Spinal cord (tissue), 10 donors: ENCODE measurements around the gene GPC6. TPM values are rescaled to one million over a fixed set of nuclear protein-coding genes. Genes with fewer than 3 reads are reported as not detected.
"Not testable (repeated sequence)": the region's sequence is repeated elsewhere in the genome, so short reads cannot be mapped to it uniquely, and the experiment has no call there.

Experiments used
- DNase-seq, 6 donors: peaks; one replicate each; pipeline versions ENCODE4 v3.0.0 to v3.0.0-alpha.2; 2013 to 2015; ENCODE audit warnings: low spot score in 6 of 6, low read depth in 4 of 6
- H3K27ac ChIP-seq: one replicate; pipeline ENCODE4 v1.5.1; 2013; ENCODE audit warnings: low read depth, low read length, control low read depth
- H3K27me3 ChIP-seq: one replicate; pipeline ENCODE4 v1.6.1; 2013; ENCODE audit warnings: low read length; ENCODE audit not compliant: control insufficient read depth, insufficient read depth
- H3K36me3 ChIP-seq: one replicate; pipeline ENCODE4 v1.6.1; 2013; ENCODE audit warnings: low read length; ENCODE audit not compliant: control insufficient read depth, insufficient read depth
- H3K4me1 ChIP-seq: one replicate; pipeline ENCODE4 v1.6.1; 2013; ENCODE audit warnings: low read length; ENCODE audit not compliant: control insufficient read depth, insufficient read depth
- H3K4me3 ChIP-seq: one replicate; pipeline ENCODE4 v1.5.1; 2013; ENCODE audit warnings: low read depth, low read length, control low read depth
- H3K9me3 ChIP-seq: one replicate; pipeline ENCODE4 v1.6.1; 2013; ENCODE audit warnings: low read length; ENCODE audit not compliant: control insufficient read depth, insufficient read depth
- WGBS: methylation state at CpG from one replicate; pipeline ENCODE4 v1.1.5; 2013; ENCODE audit warnings: missing lambda C conversion rate; ENCODE audit not compliant: insufficient coverage; 5-methylcytosine and 5-hydroxymethylcytosine counted together
- polyA plus RNA-seq, 2 donors: library from polyadenylated mRNA; unstranded; fragments of 120-200 nt; gene quantifications; one replicate each; pipeline ENCODE4 v1.2.1, GENCODE V29; 2013; ENCODE audit not compliant: insufficient read length in 2 of 2
- total RNA-seq, 2 donors: library from RNA; depleted of rRNA in 1 of 2; stranded (reverse); fragments of 120-200 nt in 1 of 2; fragments of >200 nt in 1 of 2; gene quantifications; one replicate each; pipeline versions ENCODE4 v1.2.3 to v1.2.4, GENCODE V29; 2013 to 2014
- donor health status: healthy.

GPC6 gene
- total and polyA plus RNA-seq, 4 donors: 19.8 to 109 (median 46.0) TPM

DNA sequence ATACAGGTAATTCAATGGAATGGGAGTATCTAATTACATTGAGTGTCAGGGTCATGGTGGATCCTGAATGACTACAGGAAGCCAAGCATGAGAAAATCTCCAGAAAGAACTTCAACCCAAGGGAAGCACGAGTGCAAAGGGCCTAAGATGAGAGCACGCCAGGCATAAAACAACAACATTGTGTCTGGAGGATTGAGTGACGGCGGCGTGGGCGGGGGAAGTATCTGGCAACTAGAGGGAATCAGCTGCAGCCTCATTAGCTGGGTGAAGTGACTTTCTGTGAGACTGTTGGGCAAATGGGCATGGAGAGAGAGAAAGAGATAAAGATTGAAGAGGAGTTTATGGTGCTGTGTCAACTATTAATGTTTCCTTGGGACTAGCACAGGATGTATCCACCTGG lies 194.3 kb downstream of the GPC6 start:
- no peak for DNase-seq
- Histone ChIP-seq H3K27ac (no peak overlapping the region), H3K27me3 (no peaks in the 10 kb centered on the region), H3K36me3 (no peaks in the 10 kb centered on the region), H3K4me1 (no peaks in the 10 kb centered on the region), H3K9me3 (no peaks in the 10 kb centered on the region), H3K4me3 (no peak overlapping the region)
- WGBS: 85% methylated on average over 6 of the region's 6 CpGs

DNA sequence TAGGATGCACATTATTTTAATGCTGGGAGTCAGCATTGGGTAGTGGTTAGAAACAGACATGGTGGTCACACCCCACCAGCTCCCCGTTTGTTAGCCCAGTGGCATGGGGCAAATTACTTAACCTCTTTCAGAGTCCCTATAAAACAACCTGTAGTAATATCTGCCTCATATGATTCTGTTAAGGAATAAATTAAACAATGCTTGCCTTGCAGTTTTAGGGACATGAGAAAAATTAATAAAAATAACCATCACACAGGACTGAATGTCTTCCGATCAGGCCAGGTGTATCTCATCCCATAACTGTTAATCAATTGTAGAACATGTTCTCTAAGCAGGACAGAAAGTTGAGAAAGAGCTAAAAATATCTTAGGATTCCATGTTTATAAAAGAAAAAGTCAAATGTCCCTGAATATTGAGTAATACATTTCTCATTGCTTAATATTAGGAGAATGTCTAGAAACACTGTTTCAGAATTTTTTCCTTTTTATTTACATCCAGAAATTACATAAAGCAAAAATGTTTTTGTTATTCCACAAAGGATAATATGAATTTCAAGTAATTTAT lies 196.5 kb downstream of the GPC6 start:
- Histone ChIP-seq H3K36me3 (no peaks in the 10 kb centered on the region), H3K27ac (no peak overlapping the region), H3K9me3 (no peaks in the 10 kb centered on the region), H3K27me3 (no peaks in the 10 kb centered on the region), H3K4me3 (no peak overlapping the region), H3K4me1 (no peaks in the 10 kb centered on the region)
- no peak for DNase-seq
- no CpG with 5 or more reads among the region's 2 CpGs for WGBS

DNA sequence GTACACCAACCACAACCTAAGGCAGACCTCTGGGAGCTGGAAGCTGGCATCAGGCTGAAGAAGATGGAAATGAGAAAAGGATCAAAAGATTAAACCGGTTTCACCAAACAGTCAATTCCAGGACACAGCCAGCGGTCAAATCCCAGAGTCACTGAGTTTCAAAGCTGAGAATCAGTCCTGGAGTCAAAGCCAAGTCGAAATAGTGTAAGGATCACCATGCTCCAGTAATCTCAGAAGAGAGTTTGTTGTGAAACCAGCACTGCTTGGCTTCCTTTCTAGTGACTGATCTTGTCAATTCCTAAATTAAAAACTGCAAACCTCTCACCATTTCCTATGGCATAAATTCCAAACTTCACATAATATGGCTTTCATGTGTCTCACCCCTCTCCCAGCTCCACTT lies 198.8 kb downstream of the GPC6 start:
- H3K36me3 ChIP-seq: no peaks in the 10 kb centered on the region
- no peak for DNase-seq
- no peaks in the 10 kb centered on the region for H3K4me1 ChIP-seq
- no peak overlapping the region for H3K4me3 ChIP-seq
- no peaks in the 10 kb centered on the region for H3K9me3 ChIP-seq
- no peak overlapping the region for H3K27ac ChIP-seq
- 97% methylated on average over 2 of the region's 3 CpGs for WGBS
- no peaks in the 10 kb centered on the region for H3K27me3 ChIP-seq

DNA sequence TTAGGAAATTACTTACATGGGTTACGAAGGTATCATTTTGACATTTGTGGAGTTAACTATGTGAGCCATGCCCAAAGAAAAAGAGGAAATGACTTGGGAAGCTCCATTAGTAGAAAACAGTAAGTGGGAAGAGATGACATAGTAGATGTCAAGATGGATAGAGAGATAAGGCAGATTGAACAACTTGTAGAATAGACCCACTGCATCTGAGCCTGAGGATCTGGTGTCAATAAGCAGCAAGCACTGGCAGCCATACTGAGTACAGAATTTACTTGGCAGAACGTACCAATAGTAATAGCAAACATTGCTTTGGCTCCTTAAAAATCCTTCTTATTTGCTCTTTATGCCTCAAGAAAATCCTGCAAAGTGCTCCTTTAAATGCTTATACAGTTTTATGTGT lies 203.8 kb downstream of the GPC6 start:
- Histone ChIP-seq H3K9me3 (no peaks in the 10 kb centered on the region), H3K4me1 (no peaks in the 10 kb centered on the region), H3K4me3 (no peak overlapping the region), H3K36me3 (no peaks in the 10 kb centered on the region), H3K27me3 (no peaks in the 10 kb centered on the region), H3K27ac (no peak overlapping the region)
- 100% methylated on average over 1 of the region's 2 CpGs for WGBS
- DNase-seq: no peak

DNA sequence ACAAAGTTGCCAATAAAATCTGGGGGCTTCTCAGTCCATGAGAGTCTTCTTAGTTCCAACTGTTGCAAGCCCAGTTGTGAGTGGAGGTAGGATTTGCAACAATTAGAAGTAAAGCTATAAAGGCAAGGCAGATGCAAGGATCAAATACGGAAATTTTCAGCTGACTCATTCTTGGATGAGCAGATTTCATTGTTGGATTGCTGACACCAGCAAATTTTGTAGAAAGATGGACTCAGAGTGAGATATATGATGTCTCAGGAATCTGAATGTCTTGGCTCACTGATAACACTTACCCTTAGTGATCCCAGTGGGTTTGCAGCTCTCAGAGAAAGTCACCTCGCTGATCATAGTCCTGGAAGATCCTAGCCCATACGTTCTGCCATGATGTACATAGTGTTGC lies 209.0 kb downstream of the GPC6 start:
- DNase-seq: no peak
- Histone ChIP-seq H3K4me1 (no peaks in the 10 kb centered on the region), H3K9me3 (no peaks in the 10 kb centered on the region), H3K27ac (no peak overlapping the region), H3K4me3 (no peak overlapping the region), H3K27me3 (no peaks in the 10 kb centered on the region), H3K36me3 (no peaks in the 10 kb centered on the region)
- 100% methylated on average over 2 of the region's 3 CpGs for WGBS

DNA sequence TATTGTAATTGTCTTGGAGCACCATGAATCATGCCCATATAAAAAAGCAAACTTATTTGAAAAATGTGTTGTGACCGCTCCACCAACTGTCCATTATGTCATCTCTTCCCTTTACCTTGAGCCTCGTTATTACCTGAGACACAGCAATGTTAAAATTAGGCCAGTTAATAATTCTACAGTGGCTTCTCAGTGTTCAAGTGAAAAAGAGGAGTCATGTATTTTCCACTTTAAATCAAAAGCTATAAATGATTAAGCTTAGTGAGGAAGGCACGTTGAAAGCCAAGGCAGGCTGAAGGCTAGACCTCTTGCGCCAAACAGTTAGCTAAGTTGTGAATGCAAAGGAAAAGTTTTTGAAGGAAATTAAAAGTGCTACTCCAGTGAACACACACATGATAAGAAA lies 210.5 kb downstream of the GPC6 start:
- no peak for DNase-seq
- Histone ChIP-seq H3K27ac (no peak overlapping the region), H3K36me3 (no peaks in the 10 kb centered on the region), H3K27me3 (no peaks in the 10 kb centered on the region), H3K4me1 (no peaks in the 10 kb centered on the region), H3K9me3 (no peaks in the 10 kb centered on the region), H3K4me3 (no peak overlapping the region)
- no CpG with 5 or more reads among the region's 4 CpGs for WGBS

DNA sequence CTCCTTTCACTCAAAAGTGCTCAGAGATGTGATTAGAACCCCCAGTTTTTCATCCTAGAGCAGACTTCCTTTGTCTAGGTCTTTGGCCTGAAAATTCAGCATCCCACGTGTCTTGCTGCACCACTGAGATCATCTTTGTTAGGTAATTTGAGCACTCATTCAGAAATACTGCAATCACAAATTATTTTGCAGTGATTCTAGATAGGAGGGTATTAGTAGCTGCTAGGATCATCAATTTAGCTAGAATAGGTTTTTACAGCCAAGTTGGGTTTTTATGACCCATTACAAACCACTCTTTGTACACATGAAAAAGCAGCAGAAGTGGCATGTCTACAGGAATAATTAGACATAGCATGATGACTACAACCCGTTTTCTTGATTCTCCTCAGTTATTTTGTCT lies 219.6 kb downstream of the GPC6 start:
- Histone ChIP-seq H3K9me3 (no peaks in the 10 kb centered on the region), H3K4me3 (no peak overlapping the region), H3K27ac (no peak overlapping the region), H3K27me3 (no peaks in the 10 kb centered on the region), H3K36me3 (no peaks in the 10 kb centered on the region), H3K4me1 (no peaks in the 10 kb centered on the region)
- WGBS: no CpG with 5 or more reads among the region's 2 CpGs
- peak in 5 of 6 donors; percentile 8 to 84 (median 14) for DNase-seq

DNA sequence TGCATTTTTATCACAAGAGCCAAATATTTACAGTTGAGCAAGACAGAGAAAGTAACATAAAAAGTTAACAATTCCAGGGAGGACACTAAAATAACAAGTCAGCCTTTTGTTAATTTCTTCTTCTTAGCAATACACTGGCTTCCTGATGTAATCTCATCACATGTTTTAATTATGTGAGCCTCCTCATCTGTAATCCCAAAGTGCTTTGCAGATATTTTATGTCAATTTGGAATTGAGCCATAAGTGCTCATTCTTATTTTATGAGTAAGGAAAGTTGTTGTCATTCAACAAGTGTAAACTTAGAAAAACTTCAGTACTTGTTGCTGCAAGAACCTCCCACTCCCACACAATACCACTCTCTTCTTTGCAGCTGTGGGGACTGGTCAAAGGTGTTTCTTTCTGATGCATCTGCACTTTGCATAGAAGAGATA lies 223.6 kb downstream of the GPC6 start:
- Histone ChIP-seq H3K36me3 (no peaks in the 10 kb centered on the region), H3K9me3 (no peaks in the 10 kb centered on the region), H3K27ac (no peak overlapping the region), H3K4me3 (no peak overlapping the region), H3K27me3 (no peaks in the 10 kb centered on the region), H3K4me1 (no peaks in the 10 kb centered on the region)
- no peak for DNase-seq

DNA sequence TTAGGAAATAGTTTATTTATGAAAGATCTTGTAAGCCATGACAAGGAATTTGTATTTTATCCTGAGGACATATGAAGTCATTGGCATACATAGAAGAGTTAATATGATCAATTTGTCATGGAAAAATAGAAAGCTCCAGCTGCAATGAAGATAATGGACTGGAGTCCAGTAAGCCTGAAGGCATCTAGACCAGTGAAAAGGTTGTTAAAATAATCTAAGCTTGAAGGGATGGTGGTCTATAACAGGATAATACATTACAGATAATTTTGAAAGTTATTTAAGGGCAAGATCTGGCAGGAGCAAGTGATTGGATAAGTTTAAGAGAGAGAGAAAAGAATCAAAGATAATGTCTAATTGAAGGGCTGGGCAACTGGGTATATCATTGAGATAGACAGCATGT lies 224.2 kb downstream of the GPC6 start:
- Histone ChIP-seq H3K9me3 (no peaks in the 10 kb centered on the region), H3K27ac (no peak overlapping the region), H3K36me3 (no peaks in the 10 kb centered on the region), H3K4me3 (no peak overlapping the region), H3K4me1 (no peaks in the 10 kb centered on the region), H3K27me3 (no peaks in the 10 kb centered on the region)
- DNase-seq: no peak

DNA sequence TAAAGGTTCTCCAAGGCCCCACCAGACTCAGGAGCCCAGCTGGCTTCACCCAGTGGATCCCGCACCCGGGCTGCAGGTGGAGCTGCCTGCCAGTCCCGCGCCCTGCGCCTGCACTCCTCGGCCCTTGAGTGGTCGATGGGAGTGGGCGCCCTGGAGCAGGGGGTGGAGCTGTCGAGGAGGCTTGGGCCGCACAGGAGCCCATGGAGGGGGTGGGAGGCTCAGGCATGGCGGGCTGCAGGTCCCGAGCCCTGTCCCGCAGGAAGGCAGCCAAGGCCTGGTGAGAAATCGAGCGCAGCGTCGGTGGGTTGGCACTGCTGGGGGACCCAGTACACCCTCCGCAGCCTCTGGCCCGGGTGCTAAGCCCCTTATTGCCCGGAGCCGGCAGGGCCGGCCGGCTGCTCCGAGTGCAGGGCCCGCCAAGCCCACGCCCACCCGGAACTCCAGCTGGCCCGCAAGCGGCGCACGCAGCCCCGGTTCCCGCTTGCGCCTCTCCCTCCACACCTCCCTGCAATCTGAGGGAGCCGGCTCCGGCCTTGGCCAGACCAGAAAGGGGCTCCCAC lies 228.1 kb downstream of the GPC6 start:
- not testable (repeated sequence) for DNase-seq, H3K4me1 ChIP-seq, H3K9me3 ChIP-seq, H3K27me3 ChIP-seq, H3K4me3 ChIP-seq, H3K27ac ChIP-seq, H3K36me3 ChIP-seq
- WGBS: 95% methylated on average over 32 of the region's 36 CpGs
